SK-N-SH treated with all-trans-retinoic acid at 6 μM for 48 hours (cell line): ENCODE results near the gene TMEM33.

Experiments
- PPARA ChIP-seq: fragments of 250-450 bp; sonication (Bioruptor Pico); IDR thresholded peaks from 2 replicates; pipeline ENCODE4 v1.5.0; 2020; ENCODE audit warnings: mild to moderate bottlenecking, borderline replicate concordance
- ZFP30 ChIP-seq: fragments of 450-650 bp; formaldehyde crosslinking; IDR thresholded peaks from 2 replicates; pipeline ENCODE4 v1.5.0; 2022; ENCODE audit warnings: mild to moderate bottlenecking, moderate library complexity

- no peak for TF ChIP-seq ZFP30
- TF ChIP-seq PPARA (CRISPR knock-in tag): no peak
Observed at GRCh38 chr4:41969671-41970070, 34.4 kb downstream of the TMEM33 start.
